Testis (tissue), 3 donors: ENCODE measurements around the gene PLOD2. TPM values are rescaled to one million over a fixed set of nuclear protein-coding genes. Genes with fewer than 3 reads are reported as not detected.

Source experiments
- DNase-seq: peaks from one replicate; pipeline ENCODE4 v3.0.0-alpha.2; 2019
- H3K27ac ChIP-seq, 2 donors: fragments of 200-600 bp; sonication (generic); one replicate each; pipeline ENCODE4 v1.5.1; 2019
- H3K27me3 ChIP-seq: fragments of 200-600 bp; sonication (generic); one replicate; pipeline ENCODE4 v1.5.1; 2019
- H3K36me3 ChIP-seq: fragments of 200-600 bp; sonication (generic); one replicate; pipeline ENCODE4 v1.5.1; 2017; ENCODE audit warnings: low read depth; ENCODE audit errors: missing control alignments
- H3K4me1 ChIP-seq: fragments of 200-600 bp; sonication (generic); one replicate; pipeline ENCODE4 v1.5.1; 2019
- H3K4me3 ChIP-seq, 2 donors: fragments of 200-600 bp; sonication (generic); one replicate each; pipeline ENCODE4 v1.5.1; 2017 to 2019
- H3K9me3 ChIP-seq: fragments of 200-600 bp; sonication (generic); one replicate; pipeline ENCODE4 v1.5.1; 2017
- POLR2A ChIP-seq: fragments of 450-650 bp; IDR thresholded peaks from one replicate; pipeline ENCODE4 v1.6.1; 2017; ENCODE audit warnings: antibody characterized with exemption, mild to moderate bottlenecking, moderate library complexity
- WGBS, 2 donors: methylation state at CpG; one replicate each; pipeline ENCODE4 v1.1.5; 2018; 5-methylcytosine and 5-hydroxymethylcytosine counted together
- intact Hi-C: fragments of 100-400 bp; cut with DNase I; formaldehyde crosslinking; loops from one replicate; pipeline ENCODE4 v1.15.1; 2023; ENCODE audit warnings: low total_unique reads
- polyA plus RNA-seq: library from polyadenylated mRNA; stranded (reverse); fragments of 350-450 nt; fragmentation: Illumina TruSeq; extraction: RNeasy Lipid Tissue Mini Kit (QIAGEN cat#74804); gene quantifications from one replicate; pipeline ENCODE4 v1.2.3, GENCODE V29; 2014; ENCODE audit warnings: low read depth, low replicate concordance; ENCODE audit not compliant: insufficient read depth
- total RNA-seq, 2 donors: library from RNA; depleted of rRNA; stranded (reverse); fragments of >200 nt; gene quantifications; one replicate each; pipeline ENCODE4 v1.2.3, GENCODE V29; 2016
- TF ChIP-seq, protein P1 (sequence below), 3 experiments: fragments of 450-650 bp in 2 of 3; fragments of 200-600 bp in 1 of 3; sonication (generic) in 1 of 3; IDR thresholded peaks; one replicate each; pipeline ENCODE4 v1.5.1; 2016 to 2019; ENCODE audit warnings: antibody characterized with exemption in 3 of 3, mild to moderate bottlenecking in 2 of 3, moderate library complexity in 1 of 3

Gene PLOD2
- total and polyA plus RNA-seq, 3 donors from 2014 or later = 9.9 to 20.9 (median 13.4) TPM

DNA sequence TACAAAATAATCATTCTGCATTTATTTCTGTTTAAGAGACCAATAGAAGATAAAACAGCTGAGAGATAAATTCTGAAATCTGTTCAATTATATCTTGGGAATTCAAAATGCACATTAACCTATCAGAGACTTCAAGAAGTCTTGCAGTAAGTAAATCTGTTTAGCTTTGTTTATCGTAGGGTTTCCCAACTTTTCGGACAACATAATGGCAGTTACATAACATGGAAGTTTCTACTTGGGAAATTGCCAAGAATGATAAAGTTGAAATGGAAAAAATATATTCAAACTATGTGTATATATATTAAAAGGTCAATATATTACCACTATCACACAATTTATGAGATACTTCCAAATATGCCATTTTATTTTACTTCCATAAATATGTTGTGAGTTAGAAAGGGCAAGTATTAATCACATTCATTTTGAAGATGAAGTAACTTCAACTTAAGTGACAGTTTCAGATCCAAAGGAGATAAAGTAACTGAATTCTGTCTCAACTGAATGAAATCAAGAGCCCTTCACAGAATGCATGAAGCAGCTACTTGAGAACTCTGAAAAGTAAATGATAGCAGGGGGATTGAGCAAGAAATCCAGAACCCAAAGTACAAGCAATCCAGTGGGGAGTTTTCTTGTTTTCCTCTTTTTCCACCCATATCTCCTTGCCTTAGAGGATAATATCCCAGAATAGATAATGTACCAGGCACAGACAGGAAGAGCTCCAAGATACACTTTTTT lies 108.8 kb downstream of the PLOD2 start:
- H3K9me3 ChIP-seq = no peaks in the 10 kb centered on the region
- TF ChIP-seq, protein P1, sequence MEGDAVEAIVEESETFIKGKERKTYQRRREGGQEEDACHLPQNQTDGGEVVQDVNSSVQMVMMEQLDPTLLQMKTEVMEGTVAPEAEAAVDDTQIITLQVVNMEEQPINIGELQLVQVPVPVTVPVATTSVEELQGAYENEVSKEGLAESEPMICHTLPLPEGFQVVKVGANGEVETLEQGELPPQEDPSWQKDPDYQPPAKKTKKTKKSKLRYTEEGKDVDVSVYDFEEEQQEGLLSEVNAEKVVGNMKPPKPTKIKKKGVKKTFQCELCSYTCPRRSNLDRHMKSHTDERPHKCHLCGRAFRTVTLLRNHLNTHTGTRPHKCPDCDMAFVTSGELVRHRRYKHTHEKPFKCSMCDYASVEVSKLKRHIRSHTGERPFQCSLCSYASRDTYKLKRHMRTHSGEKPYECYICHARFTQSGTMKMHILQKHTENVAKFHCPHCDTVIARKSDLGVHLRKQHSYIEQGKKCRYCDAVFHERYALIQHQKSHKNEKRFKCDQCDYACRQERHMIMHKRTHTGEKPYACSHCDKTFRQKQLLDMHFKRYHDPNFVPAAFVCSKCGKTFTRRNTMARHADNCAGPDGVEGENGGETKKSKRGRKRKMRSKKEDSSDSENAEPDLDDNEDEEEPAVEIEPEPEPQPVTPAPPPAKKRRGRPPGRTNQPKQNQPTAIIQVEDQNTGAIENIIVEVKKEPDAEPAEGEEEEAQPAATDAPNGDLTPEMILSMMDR (IDR thresholded peaks at IDR 0.05) = no peak
- TF ChIP-seq POLR2A = no peak
- H3K36me3 ChIP-seq = no peaks in the 10 kb centered on the region
- no peak for DNase-seq
- H3K27ac ChIP-seq = no peak overlapping the region
- H3K4me1 ChIP-seq = no peaks in the 10 kb centered on the region
- WGBS, 2 donors = 88 to 91% methylated on average over 2 of the region's 2 CpGs
- no peaks in the 10 kb centered on the region for H3K27me3 ChIP-seq
- no peak overlapping the region for H3K4me3 ChIP-seq
- intact Hi-C loops = no loop called here

DNA sequence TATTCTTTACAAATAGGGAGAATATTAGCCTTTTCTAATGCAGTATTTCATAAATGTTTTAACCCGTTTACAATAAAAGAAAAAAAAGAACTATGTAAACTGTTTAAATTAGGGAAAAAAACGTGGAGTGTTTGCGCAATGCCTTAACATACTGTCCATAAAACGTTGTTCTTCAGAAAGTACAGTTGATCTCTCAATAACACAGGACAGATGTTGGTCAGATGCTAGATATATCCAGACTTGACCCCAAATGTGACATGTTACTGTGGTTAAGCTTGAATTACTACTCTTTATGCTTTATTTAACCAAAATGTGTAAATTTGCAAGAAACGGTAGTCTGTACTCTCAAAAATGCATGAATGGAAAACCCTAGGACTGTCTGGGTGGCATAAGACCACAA lies 110.3 kb downstream of the PLOD2 start:
- intact Hi-C loops = no loop called here
- TF ChIP-seq, protein P1 (IDR thresholded peaks at IDR 0.05) = no peak
- TF ChIP-seq POLR2A = no peak
- H3K4me3 ChIP-seq = no peak overlapping the region
- DNase-seq = no peak
- no peaks in the 10 kb centered on the region for H3K27me3 ChIP-seq
- whole genome bisulfite sequencing, 2 donors = 81 to 89% methylated on average over 5 of the region's 5 CpGs
- no peaks in the 10 kb centered on the region for H3K9me3 ChIP-seq
- H3K27ac ChIP-seq = no peak overlapping the region
- H3K4me1 ChIP-seq = no peaks in the 10 kb centered on the region
- no peaks in the 10 kb centered on the region for H3K36me3 ChIP-seq

DNA sequence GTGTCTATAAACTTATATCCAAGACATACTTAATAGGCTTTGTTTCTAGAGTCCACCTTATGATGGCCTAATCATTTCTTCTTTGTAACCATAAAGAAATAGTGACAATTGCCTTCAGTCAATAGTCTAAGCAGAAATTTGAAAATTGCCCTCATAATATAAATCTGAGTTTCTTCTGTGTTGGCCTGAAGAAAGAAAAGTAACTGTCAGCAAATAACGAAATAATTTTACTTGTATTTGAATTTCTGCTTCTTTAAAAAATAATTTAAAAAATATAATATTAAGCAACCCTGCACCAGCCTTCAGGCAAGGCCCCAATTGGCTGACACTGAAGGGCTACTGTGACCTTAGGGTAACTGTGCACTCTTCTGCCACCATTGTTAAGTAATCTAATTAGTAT lies 113.5 kb downstream of the PLOD2 start:
- Histone ChIP-seq H3K4me1 (no peaks in the 10 kb centered on the region), H3K36me3 (no peaks in the 10 kb centered on the region), H3K9me3 (no peaks in the 10 kb centered on the region), H3K27me3 (no peaks in the 10 kb centered on the region), H3K27ac (no peak overlapping the region), H3K4me3 (no peak overlapping the region)
- DNase-seq = no peak
- intact Hi-C loops = no loop called here
- 83 to 87% methylated on average over 1 of the region's 1 CpG for WGBS, 2 donors
- TF ChIP-seq, protein P1 (IDR thresholded peaks at IDR 0.05) = no peak
- no peak for TF ChIP-seq POLR2A

DNA sequence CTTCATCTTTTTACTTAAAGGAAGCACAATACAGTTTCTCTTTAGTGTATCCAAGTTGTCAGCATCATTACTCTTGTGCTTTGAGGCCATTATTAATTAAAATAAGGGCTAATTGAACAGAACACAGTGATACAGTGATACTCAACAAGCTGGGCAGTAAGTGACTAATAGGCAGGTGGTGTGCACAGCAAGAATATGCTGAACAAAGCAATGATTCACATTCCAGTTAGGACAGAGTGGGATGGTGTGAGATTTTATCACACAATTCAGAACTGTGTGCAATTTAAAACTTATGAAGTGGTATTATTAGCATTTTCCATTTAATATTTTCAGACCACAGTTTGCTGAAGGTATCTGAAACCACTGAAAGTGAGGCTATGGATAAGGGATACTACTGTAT lies 116.9 kb downstream of the PLOD2 start:
- DNase-seq = no peak
- Histone ChIP-seq H3K36me3 (no peaks in the 10 kb centered on the region), H3K4me1 (no peaks in the 10 kb centered on the region), H3K4me3 (no peak overlapping the region), H3K9me3 (no peaks in the 10 kb centered on the region), H3K27ac (no peak overlapping the region), H3K27me3 (no peaks in the 10 kb centered on the region)
- intact Hi-C loops = no loop called here
- TF ChIP-seq, protein P1 (IDR thresholded peaks at IDR 0.05) = no peak
- TF ChIP-seq POLR2A = no peak

DNA sequence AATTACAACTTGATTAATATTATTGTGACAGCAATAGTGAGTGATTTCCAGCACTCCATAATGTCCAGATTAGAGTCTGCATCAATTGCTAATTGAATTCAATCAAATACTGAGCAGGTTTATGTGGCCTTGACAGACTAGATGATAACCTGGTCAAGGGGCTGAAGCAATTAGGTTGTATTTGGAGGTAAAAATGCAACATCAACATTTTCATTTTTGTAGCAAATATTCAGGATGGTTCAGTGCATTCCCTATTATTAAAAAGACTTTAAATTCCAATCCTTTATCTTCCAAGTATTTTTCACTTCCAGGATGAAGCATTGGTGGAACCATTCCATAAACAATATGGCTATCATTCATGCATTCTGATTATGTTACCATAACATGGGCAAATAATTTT lies 120.4 kb downstream of the PLOD2 start:
- DNase-seq = no peak
- no peak overlapping the region for H3K4me3 ChIP-seq
- no peaks in the 10 kb centered on the region for H3K27me3 ChIP-seq
- intact Hi-C loops = no loop called here
- TF ChIP-seq, protein P1 (IDR thresholded peaks at IDR 0.05) = no peak
- TF ChIP-seq POLR2A = no peak
- H3K36me3 ChIP-seq = no peaks in the 10 kb centered on the region
- no peaks in the 10 kb centered on the region for H3K4me1 ChIP-seq
- H3K9me3 ChIP-seq = no peaks in the 10 kb centered on the region
- no peak overlapping the region for H3K27ac ChIP-seq
